Urothelium cell line (cell line): ENCODE measurements around the gene GRIN1.
A peak's percentile ranks its signal among the peaks of the same experiment; 100 is the strongest.

Experiments
- DNase-seq: peaks from one replicate; pipeline ENCODE4 v3.0.0; 2011; ENCODE audit warnings: low spot score, mixed read lengths
- FAIRE-seq: peaks from 2 replicates; lab custom pipeline; 2011; peaks lifted over from hg19 to GRCh38; lab: Jason Lieb, UNC

The GRIN1 gene

GRCh38 chr9:137138722-137139467 lies at the start of gene GRIN1:
Gene GRIN1 (plus strand): TSS chr9:137139154. CDS start chr9:137139487, 333 bp downstream.
- FAIRE-seq (no peak), DNase-seq (peak; percentile 64)

GRCh38 chr9:137089232-137089947 lies 49.6 kb upstream of the GRIN1 start:
- FAIRE-seq (no peak), DNase-seq (no peak)

GRCh38 chr9:137095664-137096517 lies 43.1 kb upstream of the GRIN1 start:
- FAIRE-seq (no peak), DNase-seq (no peak)

GRCh38 chr9:137096785-137097546 lies 42.0 kb upstream of the GRIN1 start:
- no peak for FAIRE-seq
- DNase-seq = no peak

GRCh38 chr9:137097761-137098462 lies 41.0 kb upstream of the GRIN1 start:
- FAIRE-seq = no peak
- no peak for DNase-seq

- no peak for FAIRE-seq
- no peak for DNase-seq
Observed at GRCh38 chr9:137099231-137099630, 39.7 kb upstream of the GRIN1 start.

GRCh38 chr9:137103206-137103999 lies 35.6 kb upstream of the GRIN1 start:
- no peak for FAIRE-seq
- DNase-seq = no peak

- DNase-seq (no peak), FAIRE-seq (no peak)
Observed at GRCh38 chr9:137105814-137106661, 32.9 kb upstream of the GRIN1 start.

GRCh38 chr9:137106662-137107250 lies 32.2 kb upstream of the GRIN1 start:
- DNase-seq (no peak), FAIRE-seq (no peak)

GRCh38 chr9:137107312-137107921 lies 31.5 kb upstream of the GRIN1 start:
- DNase-seq (no peak), FAIRE-seq (no peak)

GRCh38 chr9:137107982-137108381 lies 31.0 kb upstream of the GRIN1 start:
- no peak for FAIRE-seq

GRCh38 chr9:137108608-137109249 lies 30.2 kb upstream of the GRIN1 start:
- no peak for DNase-seq
- FAIRE-seq = no peak

More at GRCh38 chr9:137107982-137108381, 31.0 kb upstream of the GRIN1 start:
- no peak for DNase-seq

GRCh38 chr9:137109250-137110146 lies 29.5 kb upstream of the GRIN1 start:
- DNase-seq (no peak), FAIRE-seq (no peak)

- FAIRE-seq = no peak
- no peak for DNase-seq
Observed at GRCh38 chr9:137110147-137110910, 28.6 kb upstream of the GRIN1 start.
